ENCODE measurements around the gene NAIP.
"Not testable (repeated sequence)": the region's sequence is repeated elsewhere in the genome, so short reads cannot be mapped to it uniquely, and the experiment has no call there.

Gene NAIP

GRCh38 chr5:71025289-71025953 is at the start of gene NAIP:
Gene NAIP, minus strand, starts transcription at chr5:71025339. Its CDS starts 12,424 bp downstream, at chr5:71012915.
- DNase-seq = not testable (repeated sequence)

DNA sequence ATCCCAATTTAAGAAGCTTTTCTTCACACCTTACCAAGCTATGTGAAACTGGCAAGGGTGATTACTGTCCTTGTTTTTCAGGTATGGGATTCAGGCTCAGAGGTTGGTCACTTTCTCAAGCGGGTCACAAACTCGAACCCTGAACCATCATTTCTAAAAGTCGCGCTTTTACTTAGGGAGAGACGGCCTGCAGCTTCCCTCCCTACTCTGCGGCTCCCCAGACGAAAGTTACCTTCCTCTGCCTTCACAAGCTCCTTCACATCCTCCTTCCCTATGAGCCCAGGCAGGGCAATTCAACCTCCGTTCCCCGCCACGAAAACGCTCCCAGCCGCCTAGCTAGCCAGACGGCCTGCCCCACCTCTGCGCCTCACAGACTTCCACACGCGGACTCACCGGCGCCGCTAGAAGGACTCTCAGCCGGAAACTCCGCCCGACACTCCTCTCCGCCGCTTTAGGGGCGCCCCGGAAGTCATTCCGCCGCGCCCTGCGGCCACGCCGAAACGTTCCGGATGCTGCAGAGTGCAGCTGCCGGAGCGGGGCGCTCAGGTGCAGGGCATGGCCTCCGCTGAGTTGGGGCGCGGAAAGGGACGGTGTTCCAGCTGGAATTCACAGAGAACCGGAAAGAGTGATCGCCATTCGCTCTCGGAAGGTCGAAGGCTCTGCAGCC is 42.3 kb upstream of the NAIP start, which contains the start of gene GTF2H2:
TSS of gene GTF2H2 (minus strand) at position 415 of the 667 bp plus-strand sequence. CDS start 4,913 bp downstream, outside the sequence.
- not testable (repeated sequence) for DNase-seq

GRCh38 chr5:71061322-71061721 is 36.2 kb upstream of the NAIP start:
- not testable (repeated sequence) for DNase-seq

DNA sequence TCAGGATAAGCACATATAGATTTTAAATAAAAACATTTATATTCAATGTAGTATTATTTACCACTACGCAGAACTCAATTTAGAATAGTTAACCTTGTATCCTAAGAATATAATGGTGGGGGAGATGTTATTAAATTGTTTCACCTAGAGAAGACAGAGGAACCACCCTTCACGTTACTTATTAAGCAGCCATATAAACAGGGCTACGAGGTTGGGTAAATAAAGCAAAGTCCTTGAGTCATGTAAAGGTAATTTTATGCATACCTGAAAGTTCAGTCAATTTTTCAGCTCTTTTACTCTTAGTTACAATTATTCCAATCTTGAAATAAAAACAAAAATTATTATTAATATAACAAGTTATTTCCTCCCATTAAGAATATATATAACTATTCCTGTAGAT is 34.3 kb upstream of the NAIP start:
- DNase-seq = not testable (repeated sequence)

DNA sequence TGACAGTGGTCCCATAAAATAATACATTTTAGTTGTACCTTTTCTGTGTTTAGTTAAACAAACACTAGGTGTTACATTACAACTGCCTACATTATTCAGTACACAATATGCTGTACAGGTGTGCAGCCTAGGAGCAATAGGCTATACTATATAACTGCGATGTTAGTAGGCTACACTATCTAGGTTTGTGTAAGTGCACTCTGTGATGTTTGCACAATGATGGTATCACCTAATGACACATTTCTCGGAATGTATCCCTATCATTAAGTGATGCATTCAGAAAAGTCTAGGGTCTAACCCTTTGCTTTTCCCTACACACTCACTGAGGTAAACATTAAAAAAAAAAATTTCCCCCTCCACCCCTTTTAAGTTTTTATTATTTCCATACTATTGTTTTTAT is 19.7 kb upstream of the NAIP start:
- not testable (repeated sequence) for DNase-seq

DNA sequence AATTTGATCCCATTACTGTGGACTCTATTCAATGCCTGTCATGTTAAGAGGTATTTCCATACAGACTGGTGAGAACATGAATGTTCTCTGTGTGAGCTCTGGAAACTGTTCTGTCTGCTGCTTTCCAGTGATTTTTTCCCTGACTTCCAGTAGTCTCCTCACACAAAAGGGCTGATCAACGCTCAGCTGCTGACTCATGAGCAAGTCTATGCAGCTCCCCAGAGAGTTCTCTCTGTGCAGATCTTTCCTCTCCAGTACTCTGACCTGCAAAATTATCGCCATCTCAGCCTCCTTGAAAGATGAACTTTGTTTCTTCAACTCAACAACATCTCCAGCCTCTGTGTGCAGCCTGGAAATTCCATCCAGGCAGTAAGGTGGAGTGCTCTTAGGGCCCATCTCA is 19.0 kb upstream of the NAIP start:
- DNase-seq = not testable (repeated sequence)

- not testable (repeated sequence) for DNase-seq
Observed at GRCh38 chr5:71031046-71031776, 6.1 kb upstream of the NAIP start.

DNA sequence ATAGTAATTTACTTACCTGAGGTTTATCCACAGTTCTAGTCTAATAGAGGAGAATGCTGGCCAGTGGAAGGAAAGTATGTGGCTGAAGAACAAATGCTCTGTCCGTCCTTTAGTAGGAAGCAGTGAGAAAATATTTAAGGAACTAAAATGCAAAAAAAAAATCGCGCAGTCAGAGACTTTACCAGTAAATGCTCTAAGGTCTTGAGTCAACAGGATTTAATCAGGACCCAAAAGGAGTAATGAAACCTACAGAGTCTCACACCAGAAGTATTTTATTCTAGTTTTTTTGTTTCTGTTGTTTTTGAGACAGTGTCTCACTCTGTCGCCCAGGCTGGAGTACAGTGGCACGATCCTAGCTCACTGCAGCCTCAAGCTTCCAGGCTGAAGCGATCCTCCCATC is 4.5 kb downstream of the NAIP start:
- DNase-seq = not testable (repeated sequence)

- DNase-seq = not testable (repeated sequence)
Observed at GRCh38 chr5:71018376-71019005, 6.6 kb downstream of the NAIP start.

DNA sequence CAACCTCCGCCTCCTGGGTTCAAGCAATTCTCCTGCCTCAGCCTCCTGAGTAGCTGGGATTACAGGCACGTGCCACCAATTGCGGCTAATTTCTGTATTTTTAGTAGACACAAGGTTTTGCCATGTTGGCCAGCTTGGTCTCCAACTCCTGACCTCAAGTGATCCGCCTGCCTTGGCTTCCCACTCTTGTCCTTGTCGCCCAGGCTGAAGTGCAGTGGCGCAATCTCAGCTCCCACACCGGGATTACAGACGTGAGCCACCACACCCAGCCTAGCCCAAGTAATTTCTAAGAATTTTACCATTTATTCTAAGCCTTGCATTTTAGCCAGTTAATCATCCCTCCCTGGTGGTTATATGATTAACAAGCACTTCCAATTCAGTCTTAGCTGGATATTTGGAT is 11.0 kb downstream of the NAIP start:
- DNase-seq = no peak

DNA sequence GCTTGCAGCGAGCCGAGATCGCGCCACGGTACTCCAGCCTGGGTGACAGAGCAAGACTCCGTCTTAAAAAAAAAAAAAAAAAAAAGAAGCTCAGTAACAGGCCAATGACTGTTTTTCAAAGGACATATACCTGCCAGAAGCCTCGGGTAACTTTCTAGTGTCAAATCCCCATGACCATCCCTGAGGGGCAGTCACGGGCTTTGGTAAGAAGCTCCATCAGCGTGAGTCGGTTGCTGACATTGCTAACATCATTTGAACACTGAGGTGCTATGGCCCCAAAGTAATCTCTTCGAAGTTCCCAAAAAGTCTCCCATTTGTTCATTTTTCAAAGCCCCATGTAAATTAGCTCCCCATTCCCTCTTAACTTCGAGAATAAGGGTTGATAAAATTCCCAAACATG is 11.6 kb downstream of the NAIP start:
- DNase-seq = no peak

DNA sequence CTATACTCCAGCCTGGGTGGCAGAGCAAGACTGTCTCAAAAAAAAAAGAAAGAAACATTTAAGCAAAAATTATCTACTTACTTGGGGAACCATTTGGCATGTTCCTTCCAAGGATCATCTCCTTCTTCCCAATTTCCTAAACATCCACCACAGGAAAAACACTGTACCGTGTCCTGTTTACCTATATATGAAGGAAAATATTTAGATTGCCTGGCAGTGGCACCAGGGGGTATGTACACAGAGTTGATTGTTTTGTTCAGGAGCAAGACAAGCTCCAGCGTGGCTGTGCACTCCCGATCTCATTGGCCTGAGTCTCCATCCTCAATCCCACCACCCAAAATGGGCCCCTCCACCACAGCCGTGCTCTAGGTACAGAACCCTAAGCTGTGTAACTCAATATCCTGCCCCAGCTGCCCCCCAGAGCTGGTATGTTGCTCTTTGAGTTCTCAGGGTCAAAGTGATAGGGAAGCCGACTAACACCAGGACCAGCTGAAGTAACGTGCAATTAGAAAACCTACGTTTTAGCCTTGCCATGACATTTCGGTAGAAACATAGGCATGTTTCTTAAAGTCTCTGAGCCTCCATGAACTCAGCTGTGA is 13.8 kb downstream of the NAIP start:
- DNase-seq = no peak

DNA sequence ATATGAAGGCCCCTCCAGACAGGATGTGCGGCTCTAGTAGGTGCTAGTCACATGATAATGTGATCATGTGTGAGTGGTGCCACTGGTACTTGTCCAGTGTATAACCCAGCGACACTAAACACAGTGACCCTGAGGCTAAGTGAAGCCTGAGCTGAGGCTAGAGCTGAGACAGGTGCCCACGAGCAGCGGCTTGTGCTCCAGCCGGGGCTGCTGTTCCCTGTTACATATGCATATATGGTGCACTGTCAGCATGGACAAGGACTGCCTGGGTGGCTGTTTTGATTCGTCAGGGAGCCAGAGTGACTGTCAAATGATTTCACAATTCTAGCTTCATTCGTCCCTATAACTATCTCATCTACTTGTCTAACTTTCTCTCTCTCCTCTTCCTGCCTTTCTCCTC is 18.2 kb downstream of the NAIP start:
- DNase-seq = not testable (repeated sequence)

DNA sequence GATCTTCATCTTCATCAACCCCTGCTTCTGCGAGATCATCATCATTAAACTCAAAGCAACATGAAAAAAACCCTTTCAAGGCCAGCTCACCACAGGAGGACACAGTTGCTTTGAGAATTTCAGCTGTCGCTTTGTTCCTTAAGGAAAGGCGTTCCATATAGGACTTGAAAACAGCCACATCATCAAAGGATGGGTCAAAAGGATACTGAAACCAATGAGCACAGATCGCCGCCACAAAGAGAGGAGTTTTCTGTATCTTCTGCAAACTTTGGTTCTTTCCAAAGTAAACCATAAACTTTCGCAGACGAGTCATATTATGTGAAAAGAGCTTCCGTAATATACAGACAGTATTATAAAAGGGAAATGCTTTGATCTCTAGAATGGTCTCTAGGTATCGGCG is 40.3 kb downstream of the NAIP start:
- DNase-seq = not testable (repeated sequence)

DNA sequence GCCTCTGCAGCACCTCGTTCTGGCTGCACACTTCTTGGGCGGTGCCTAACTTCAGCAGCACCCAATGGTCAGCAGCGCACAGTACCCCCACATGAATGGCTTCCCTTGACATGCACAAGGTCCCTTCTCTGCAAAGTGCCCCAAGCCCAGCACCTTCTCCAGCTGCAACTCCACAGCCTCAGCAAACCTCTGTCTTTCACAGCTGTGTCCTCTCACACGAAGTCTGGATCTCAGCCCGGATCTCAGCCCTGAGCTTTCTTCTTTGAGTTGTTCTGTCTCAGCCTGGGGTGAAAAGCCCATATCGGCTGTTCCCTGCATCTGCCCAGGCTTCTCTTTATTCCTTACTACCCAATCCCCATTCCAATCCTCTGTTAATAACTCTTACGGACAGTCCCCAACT is 57.9 kb downstream of the NAIP start:
- DNase-seq = not testable (repeated sequence)

DNA sequence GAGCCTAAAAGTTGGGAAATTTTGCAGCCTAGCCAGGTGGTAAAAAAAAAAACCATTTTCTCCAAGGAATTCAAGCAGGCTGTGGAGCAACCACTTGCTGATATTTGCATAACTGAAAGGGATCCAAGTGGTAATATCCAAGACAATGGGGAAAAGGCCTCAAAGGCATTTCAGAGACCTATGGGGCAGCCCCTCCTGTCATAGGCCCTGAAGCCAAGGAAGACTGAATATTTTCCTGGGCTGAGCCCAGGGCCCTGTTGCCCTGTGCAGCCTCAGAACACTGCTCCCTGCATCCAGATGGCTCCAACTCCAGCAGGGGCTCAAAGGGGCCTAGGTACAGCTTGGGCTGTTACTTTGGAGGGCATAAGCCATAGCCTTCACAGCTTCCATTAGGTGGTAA is 60.6 kb downstream of the NAIP start:
- DNase-seq = not testable (repeated sequence)

- DNase-seq = not testable (repeated sequence)
Observed at GRCh38 chr5:70953068-70953467, 72.1 kb downstream of the NAIP start.

DNA sequence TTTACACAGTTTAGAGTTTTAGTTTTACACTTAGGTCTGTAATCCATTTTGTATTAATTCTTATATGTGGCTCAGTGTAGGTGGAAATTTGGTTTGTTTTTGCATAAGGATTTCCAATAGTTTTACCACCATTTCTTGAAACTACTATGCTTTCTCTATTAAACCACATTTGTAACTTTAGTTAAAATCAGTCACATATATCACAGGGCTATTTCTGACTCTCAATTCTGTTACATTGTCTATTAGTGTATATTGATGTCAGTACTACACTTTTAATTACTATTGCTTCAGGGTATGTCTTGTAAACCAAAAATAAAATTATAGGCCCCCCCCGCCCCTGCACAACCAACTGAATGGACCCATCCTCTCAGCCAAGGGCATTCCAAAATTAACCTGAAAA is 92.6 kb downstream of the NAIP start:
- DNase-seq = not testable (repeated sequence)

DNA sequence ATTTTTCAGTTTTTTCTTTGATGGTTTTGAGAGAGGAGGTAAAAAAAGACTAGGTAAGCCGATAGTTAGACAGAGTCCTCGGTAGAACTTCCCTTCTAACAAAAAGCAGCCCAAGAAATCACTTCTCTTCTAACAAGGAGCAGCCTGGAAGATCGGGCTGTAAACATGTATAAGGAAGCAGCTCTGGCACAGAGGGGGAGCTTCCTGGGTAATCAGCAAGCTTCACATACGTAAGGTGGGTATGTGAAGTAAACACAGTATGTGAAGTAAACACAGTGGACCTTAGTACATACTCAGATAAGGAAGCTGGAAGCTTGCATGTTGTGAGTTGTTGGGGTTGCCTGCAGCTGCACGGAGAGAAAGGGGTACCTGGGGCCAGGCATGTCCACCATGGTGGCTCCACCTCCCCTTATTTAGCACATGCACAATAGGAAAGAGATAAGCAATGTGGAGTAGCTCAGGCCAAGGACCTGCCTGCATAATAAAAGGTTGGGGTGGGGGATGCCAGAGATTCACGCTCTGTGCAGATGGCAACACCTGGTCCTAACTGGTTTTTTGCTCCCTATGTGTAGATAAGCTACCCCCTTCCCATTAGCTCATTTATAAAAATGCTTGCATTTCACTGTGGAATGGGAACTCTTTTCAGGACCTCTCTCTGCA is 93.3 kb downstream of the NAIP start:
- not testable (repeated sequence) for DNase-seq

GRCh38 chr5:70925211-70925562 is 100.0 kb downstream of the NAIP start:
- not testable (repeated sequence) for DNase-seq

Measured in activated CD4-positive, CD25-positive, alpha-beta regulatory T cell treated with anti-CD3 and anti-CD28 coated beads, Interleukin-2, amount 50 U/mL, for 72 hours (primary cell).